Calu3 (cell line): ENCODE measurements around the gene PDK3. TPM values are rescaled to one million over a fixed set of nuclear protein-coding genes. Genes with fewer than 3 reads are reported as not detected.

Source experiments
- BruUV-seq: library from RNA; stranded (reverse); fragments of 400-500 nt; replicated peaks from 2 replicates; lab custom pipeline; 2021; lab: Mats Ljungman, UMichigan
- CTCF ChIA-PET: fragments of 300-600 bp; sonication (Branson Sonifier 250); formaldehyde crosslinking; loops from one replicate; lab custom pipeline; 2022; ENCODE audit warnings: antibody characterized with exemption; lab: Charles Lee
- DNase-seq: peaks from one replicate; pipeline ENCODE4 v3.0.0; 2022
- H3K27ac Mint-ChIP-seq: one replicate; pipeline ENCODE4 v1.8.0; 2022; ENCODE audit warnings: mixed read lengths; ENCODE audit not compliant: unreplicated experiment
- H3K27me3 Mint-ChIP-seq: one replicate; pipeline ENCODE4 v1.8.0; 2022; ENCODE audit warnings: mixed read lengths; ENCODE audit not compliant: unreplicated experiment
- H3K36me3 Mint-ChIP-seq: one replicate; pipeline ENCODE4 v1.8.0; 2022; ENCODE audit warnings: mild to moderate bottlenecking, moderate library complexity, mixed read lengths; ENCODE audit not compliant: insufficient read depth, unreplicated experiment
- H3K4me1 Mint-ChIP-seq: one replicate; pipeline ENCODE4 v1.8.0; 2022; ENCODE audit warnings: mild to moderate bottlenecking, low read depth, mixed read lengths; ENCODE audit not compliant: unreplicated experiment
- H3K4me3 Mint-ChIP-seq: one replicate; pipeline ENCODE4 v1.8.0; 2022; ENCODE audit warnings: mild to moderate bottlenecking, low read depth, moderate library complexity, mixed read lengths; ENCODE audit not compliant: unreplicated experiment
- H3K9me3 Mint-ChIP-seq: one replicate; pipeline ENCODE4 v1.8.0; 2022; ENCODE audit warnings: low read depth, mixed read lengths; ENCODE audit not compliant: unreplicated experiment
- CTCF ChIP-seq: fragments of 200-600 bp; IDR thresholded peaks from one replicate; pipeline ENCODE4 v1.8.0; 2022; ENCODE audit warnings: antibody characterized with exemption; ENCODE audit not compliant: unreplicated experiment
- intact Hi-C: fragments of 100-400 bp; cut with micrococcal nuclease; formaldehyde crosslinking; loops from one replicate; pipeline ENCODE4 v1.10.0; 2022; ENCODE audit not compliant: unreplicated experiment
- total RNA-seq: library from RNA; stranded (reverse); gene quantifications from 2 replicates; pipeline ENCODE4 v1.2.3, GENCODE V29; 2022

The PDK3 gene
- total RNA-seq, 1 experiment from 2014 or later: 13.7 TPM

DNA sequence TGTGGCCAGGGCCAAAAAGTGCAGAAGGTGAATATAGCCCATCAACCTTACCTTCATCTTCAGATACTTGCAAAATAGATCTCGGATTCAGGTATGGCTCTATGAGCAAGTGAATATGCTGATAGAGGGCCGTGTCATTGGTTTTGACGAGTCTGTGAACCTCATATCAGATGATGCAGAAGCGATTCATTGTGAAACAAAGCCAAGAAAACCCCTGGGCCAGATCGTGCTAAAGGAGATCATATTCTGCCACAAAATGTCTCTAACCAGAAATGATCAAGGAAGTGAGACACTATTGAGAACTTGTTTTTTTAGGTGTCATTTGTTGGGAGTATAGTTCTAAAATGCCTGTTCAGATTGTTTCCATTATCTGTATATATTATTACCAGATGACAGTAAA, 48.3 kb downstream of the PDK3 start:
- no peaks in the 10 kb centered on the region for H3K4me1 Mint-ChIP-seq
- DNase-seq: no peak
- H3K9me3 Mint-ChIP-seq: no peaks in the 10 kb centered on the region
- H3K27ac Mint-ChIP-seq: no peak overlapping the region
- H3K36me3 Mint-ChIP-seq: no peaks in the 10 kb centered on the region
- intact Hi-C loops: no loop called here
- H3K4me3 Mint-ChIP-seq: no peak overlapping the region
- BruUV-seq: no TSS peak
- H3K27me3 Mint-ChIP-seq: no peaks in the 10 kb centered on the region
- no peak for TF ChIP-seq CTCF
- CTCF ChIA-PET: no interaction called here

DNA sequence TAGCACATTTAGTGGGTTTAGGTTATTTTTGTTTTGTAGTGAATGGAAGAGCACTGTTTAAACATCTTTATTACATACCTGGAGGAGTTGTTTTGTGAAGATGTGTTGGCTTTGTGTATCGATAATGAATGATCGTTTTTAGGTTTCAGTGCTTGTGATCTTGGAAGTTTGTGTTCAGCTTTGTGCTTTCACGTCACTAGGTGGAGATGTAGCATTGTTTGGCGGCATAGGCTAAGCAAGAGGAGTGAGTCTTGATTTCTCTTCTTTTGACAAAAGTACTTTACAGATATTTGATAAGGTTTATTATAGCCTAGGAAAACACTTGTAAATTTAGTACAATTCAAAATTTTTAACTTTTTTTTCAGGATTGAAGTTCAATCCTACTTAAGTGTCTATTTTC, 50.4 kb downstream of the PDK3 start:
- Mint-ChIP-seq H3K27ac (no peak overlapping the region), H3K4me3 (no peak overlapping the region), H3K36me3 (no peaks in the 10 kb centered on the region), H3K27me3 (no peaks in the 10 kb centered on the region), H3K9me3 (no peaks in the 10 kb centered on the region), H3K4me1 (no peaks in the 10 kb centered on the region)
- CTCF ChIA-PET: no interaction called here
- BruUV-seq: no TSS peak
- no peak for TF ChIP-seq CTCF
- DNase-seq: no peak
- intact Hi-C loops: no loop called here

DNA sequence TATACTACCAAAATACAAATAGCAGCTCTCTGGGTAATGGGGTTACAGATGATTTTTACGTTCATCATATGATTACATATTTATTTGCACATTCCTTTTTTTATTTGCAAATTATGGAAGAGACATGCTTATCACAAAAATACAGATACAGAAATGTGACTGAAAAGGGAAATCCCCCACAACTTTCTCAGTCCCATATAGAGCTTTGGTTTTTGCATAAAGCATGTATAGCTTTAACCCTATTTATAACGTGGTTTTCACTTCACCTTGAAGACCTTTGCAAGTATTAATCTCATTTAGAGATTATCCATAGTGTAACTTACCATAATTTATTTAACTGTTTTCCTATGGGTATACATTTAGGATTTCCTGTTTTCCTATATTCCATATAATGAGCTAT, 55.4 kb downstream of the PDK3 start:
- Mint-ChIP-seq H3K9me3 (no peaks in the 10 kb centered on the region), H3K27ac (no peak overlapping the region), H3K4me1 (no peaks in the 10 kb centered on the region), H3K4me3 (no peak overlapping the region), H3K36me3 (no peaks in the 10 kb centered on the region), H3K27me3 (no peaks in the 10 kb centered on the region)
- intact Hi-C loops: no loop called here
- no peak for DNase-seq
- BruUV-seq: no TSS peak
- no peak for TF ChIP-seq CTCF
- CTCF ChIA-PET: no interaction called here

DNA sequence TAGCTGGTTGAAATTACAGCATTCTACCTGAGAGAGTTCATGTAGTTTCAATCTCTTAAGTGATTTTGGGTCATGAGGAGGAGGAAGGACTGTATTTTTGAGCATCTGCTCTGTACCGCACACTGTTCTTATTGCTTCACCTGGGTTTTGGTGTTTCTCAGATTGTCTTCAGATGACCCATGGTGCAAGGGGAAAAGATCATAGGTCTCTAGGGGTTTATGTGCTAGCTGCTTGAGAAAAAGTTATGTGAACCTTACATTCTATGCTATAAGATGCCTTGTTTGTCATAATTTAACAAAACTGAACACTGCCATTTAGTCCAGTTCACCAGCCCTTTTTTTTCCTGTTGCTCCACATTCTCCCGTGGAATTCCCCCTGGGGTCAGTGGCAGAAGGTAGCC, 60.4 kb downstream of the PDK3 start:
- BruUV-seq: no TSS peak
- no peaks in the 10 kb centered on the region for H3K36me3 Mint-ChIP-seq
- intact Hi-C loops: no loop called here
- H3K4me3 Mint-ChIP-seq: no peak overlapping the region
- no peak overlapping the region for H3K27ac Mint-ChIP-seq
- H3K27me3 Mint-ChIP-seq: no peaks in the 10 kb centered on the region
- CTCF ChIA-PET: no interaction called here
- no peak for TF ChIP-seq CTCF
- DNase-seq: no peak
- H3K9me3 Mint-ChIP-seq: no peaks in the 10 kb centered on the region
- no peaks in the 10 kb centered on the region for H3K4me1 Mint-ChIP-seq
